VCaP (cell line): ENCODE results near the gene VTI1A.
"Not testable (repeated sequence)": the region's sequence is repeated elsewhere in the genome, so short reads cannot be mapped to it uniquely, and the experiment has no call there.

Experiments
- H3K27ac ChIP-seq: fragments of 450-650 bp; 2 replicates; pipeline ENCODE4 v1.5.1; 2017
- CTCF ChIP-seq: fragments of 450-650 bp; conservative IDR thresholded peaks from 2 replicates; pipeline ENCODE4 v1.5.1; 2017; ENCODE audit warnings: mild to moderate bottlenecking, moderate library complexity

VTI1A gene

GRCh38 chr10:112852306-112852705 is 405.3 kb downstream of the VTI1A start:
- no peak for TF ChIP-seq CTCF
- no peak overlapping the region for H3K27ac ChIP-seq

- no peak overlapping the region for H3K27ac ChIP-seq
- no peak for TF ChIP-seq CTCF
Measured at GRCh38 chr10:112855134-112855533, 408.1 kb downstream of the VTI1A start.

- TF ChIP-seq CTCF, result no peak
- H3K27ac ChIP-seq, result no peak overlapping the region
Measured at GRCh38 chr10:112857493-112857892, 410.5 kb downstream of the VTI1A start.

GRCh38 chr10:112858986-112859651 is 412.1 kb downstream of the VTI1A start:
- no peak for TF ChIP-seq CTCF
- H3K27ac ChIP-seq, result no peak overlapping the region

GRCh38 chr10:112859793-112860192 is 412.8 kb downstream of the VTI1A start:
- no peak for TF ChIP-seq CTCF
- no peak overlapping the region for H3K27ac ChIP-seq

GRCh38 chr10:112863461-112863860 is 416.4 kb downstream of the VTI1A start:
- H3K27ac ChIP-seq, result not testable (repeated sequence)
